Endothelial cell (in vitro differentiated cells): ENCODE measurements around the gene USP34. TPM values are rescaled to one million over a fixed set of nuclear protein-coding genes. Genes with fewer than 3 reads are reported as not detected.

Experiments
- DNase-seq: peaks from one replicate; pipeline ENCODE4 v3.0.0; 2021; ENCODE audit warnings: low spot score
- H3K27ac Mint-ChIP-seq: one replicate; pipeline ENCODE4 v1.8.0; 2021; ENCODE audit warnings: mixed read lengths, inconsistent platforms; ENCODE audit not compliant: unreplicated experiment
- H3K27me3 Mint-ChIP-seq: one replicate; pipeline ENCODE4 v1.8.0; 2021; ENCODE audit warnings: mild to moderate bottlenecking, moderate library complexity, mixed read lengths, inconsistent platforms; ENCODE audit not compliant: unreplicated experiment
- H3K36me3 Mint-ChIP-seq: one replicate; pipeline ENCODE4 v1.8.0; 2021; ENCODE audit warnings: mild to moderate bottlenecking, low read depth, mixed read lengths, inconsistent platforms; ENCODE audit not compliant: unreplicated experiment
- H3K4me1 Mint-ChIP-seq: one replicate; pipeline ENCODE4 v1.8.0; 2021; ENCODE audit warnings: mild to moderate bottlenecking, mixed read lengths, inconsistent platforms; ENCODE audit not compliant: unreplicated experiment
- H3K4me3 Mint-ChIP-seq: one replicate; pipeline ENCODE4 v1.8.0; 2021; ENCODE audit warnings: mild to moderate bottlenecking, mixed read lengths, inconsistent platforms; ENCODE audit not compliant: unreplicated experiment
- H3K9me3 Mint-ChIP-seq: one replicate; pipeline ENCODE4 v1.8.0; 2021; ENCODE audit warnings: mixed read lengths, inconsistent platforms; ENCODE audit not compliant: unreplicated experiment
- CTCF ChIP-seq: fragments of 200-600 bp; sonication (generic); IDR thresholded peaks from one replicate; pipeline ENCODE4 v1.5.0; 2021; ENCODE audit warnings: antibody characterized with exemption; ENCODE audit not compliant: unreplicated experiment
- total RNA-seq: library from RNA; stranded (reverse); fragmentation: NEBNext Ultra II Directional; extraction: Animal tissue kit (Norgen Biotek cat#: 25700); gene quantifications from one replicate; pipeline ENCODE4 v1.2.1, GENCODE V29; 2021; ENCODE audit not compliant: unreplicated experiment

USP34 gene
- total RNA-seq, 1 donor from 2014 or later = 97.4 TPM

DNA sequence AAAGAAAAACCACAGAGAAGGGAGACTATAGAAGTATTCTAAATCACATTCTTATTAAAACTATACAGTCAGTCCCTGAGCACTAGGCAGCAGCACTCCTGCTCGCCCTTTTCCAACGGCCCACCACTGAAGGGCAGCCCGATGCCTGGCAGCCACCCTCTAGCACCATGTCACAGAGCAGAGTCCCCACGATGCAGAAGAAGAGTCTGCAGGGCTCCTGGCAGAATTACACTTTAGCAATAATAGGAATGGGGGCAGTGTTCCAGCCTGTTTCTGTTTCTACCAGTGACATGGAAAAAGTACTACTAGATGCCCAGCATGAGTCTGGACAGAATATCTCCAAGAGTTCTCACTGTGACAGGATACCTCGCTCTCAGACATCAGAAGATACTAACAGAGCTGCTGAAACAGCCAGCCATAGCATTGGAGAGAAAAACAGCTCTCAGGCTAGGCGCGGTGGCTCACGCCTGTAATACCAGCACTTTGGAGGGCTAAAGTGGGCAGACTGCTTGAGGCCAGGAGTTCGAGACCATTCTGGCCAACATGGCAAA lies 221.3 kb downstream of the USP34 start:
- Mint-ChIP-seq H3K9me3 (no peaks in the 10 kb centered on the region), H3K4me3 (no peak overlapping the region), H3K4me1 (no peaks in the 10 kb centered on the region), H3K27me3 (no peaks in the 10 kb centered on the region), H3K27ac (no peak overlapping the region), H3K36me3 (peaks cover 16% of the 10 kb centered on the region)
- no peak for TF ChIP-seq CTCF
- no peak for DNase-seq

GRCh38 chr2:61247204-61247812 lies 223.6 kb downstream of the USP34 start:
- Mint-ChIP-seq H3K27me3 (no peaks in the 10 kb centered on the region), H3K27ac (no peak overlapping the region), H3K4me1 (no peaks in the 10 kb centered on the region), H3K9me3 (no peaks in the 10 kb centered on the region), H3K36me3 (peaks cover 24% of the 10 kb centered on the region), H3K4me3 (no peak overlapping the region)
- no peak for TF ChIP-seq CTCF
- DNase-seq = no peak

DNA sequence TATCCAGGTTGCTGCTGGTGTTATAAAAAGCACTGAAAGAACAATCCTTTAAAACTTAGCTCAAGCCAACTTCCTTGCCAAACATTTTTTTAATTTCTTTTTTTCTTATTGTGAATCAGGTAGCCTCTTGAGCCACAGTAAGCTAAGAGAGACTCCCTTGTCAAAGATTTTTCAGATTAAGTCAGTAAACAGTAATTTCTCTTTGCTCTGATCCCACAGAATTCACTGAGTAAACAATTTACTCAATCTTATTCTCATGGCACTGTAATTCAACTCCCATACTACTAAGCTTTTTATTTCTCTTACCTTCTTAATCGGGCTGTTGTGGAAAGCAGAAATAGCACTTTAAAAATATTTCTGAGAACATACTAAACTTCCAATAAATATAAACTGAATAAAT lies 226.2 kb downstream of the USP34 start:
- H3K36me3 Mint-ChIP-seq = peaks cover 27% of the 10 kb centered on the region
- no peak for DNase-seq
- H3K27ac Mint-ChIP-seq = no peak overlapping the region
- H3K27me3 Mint-ChIP-seq = no peaks in the 10 kb centered on the region
- no peak overlapping the region for H3K4me3 Mint-ChIP-seq
- H3K9me3 Mint-ChIP-seq = no peaks in the 10 kb centered on the region
- no peak for TF ChIP-seq CTCF
- H3K4me1 Mint-ChIP-seq = no peaks in the 10 kb centered on the region

- Mint-ChIP-seq H3K36me3 (peaks cover 19% of the 10 kb centered on the region), H3K4me3 (peak overlapping the region; percentile 10)
- TF ChIP-seq CTCF = no peak
Observed at GRCh38 chr2:61241266-61241665, 229.6 kb downstream of the USP34 start.

GRCh38 chr2:61238219-61239012 lies 232.5 kb downstream of the USP34 start:
- no peak for DNase-seq
- no peak for TF ChIP-seq CTCF
- peak overlapping the region; percentile 77 for H3K27ac Mint-ChIP-seq
- H3K36me3 Mint-ChIP-seq = peaks cover 23% of the 10 kb centered on the region
- H3K9me3 Mint-ChIP-seq = no peaks in the 10 kb centered on the region
- no peak overlapping the region for H3K4me3 Mint-ChIP-seq
- H3K4me1 Mint-ChIP-seq = peaks cover 7% of the 10 kb centered on the region
- H3K27me3 Mint-ChIP-seq = peaks cover 1% of the 10 kb centered on the region

More at GRCh38 chr2:61241266-61241665, 229.6 kb downstream of the USP34 start:
- Mint-ChIP-seq H3K9me3 (no peaks in the 10 kb centered on the region), H3K27me3 (peaks cover 1% of the 10 kb centered on the region), H3K4me1 (peaks cover 7% of the 10 kb centered on the region), H3K27ac (no peak overlapping the region)
- DNase-seq = no peak
